DOHH2 (cell line): ENCODE results near the gene TMEM45A.

Experiments used
- H3F3A ChIP-seq: fragments of 200-600 bp; sonication (generic), shearing (Covaris generic); 2 replicates; pipeline ENCODE4 v1.6.0; 2016; ENCODE audit warnings: antibody characterized with exemption, mild to moderate bottlenecking; ENCODE audit not compliant: control insufficient read depth, insufficient read depth
- H3K27ac ChIP-seq: fragments of 200-600 bp; sonication (generic); 2 replicates; pipeline ENCODE4 v1.5.1; 2014; ENCODE audit warnings: low read depth, mild to moderate bottlenecking, low read length, moderate library complexity
- H3K27me3 ChIP-seq: fragments of 200-600 bp; sonication (generic); 2 replicates; pipeline ENCODE4 v1.6.1; 2014; ENCODE audit warnings: mild to moderate bottlenecking, low read length, mixed read lengths; ENCODE audit not compliant: control insufficient read depth
- H3K36me3 ChIP-seq: fragments of 200-600 bp; sonication (generic); 2 replicates; pipeline ENCODE4 v1.6.1; 2014; ENCODE audit warnings: mild to moderate bottlenecking, low read length, moderate library complexity, mixed read lengths; ENCODE audit not compliant: control insufficient read depth
- H3K4me1 ChIP-seq: fragments of 200-600 bp; sonication (generic); 2 replicates; pipeline ENCODE4 v1.6.1; 2014; ENCODE audit warnings: mild to moderate bottlenecking, low read length, mixed read lengths; ENCODE audit not compliant: control insufficient read depth
- H3K4me2 ChIP-seq: fragments of 200-600 bp; sonication (generic); 2 replicates; pipeline ENCODE4 v1.6.0; 2014; ENCODE audit warnings: mild to moderate bottlenecking, low read length, moderate library complexity
- H3K4me3 ChIP-seq: fragments of 200-600 bp; sonication (generic); 2 replicates; pipeline ENCODE4 v1.5.1; 2014; ENCODE audit warnings: mild to moderate bottlenecking, low read length, mixed read lengths
- H3K79me2 ChIP-seq: fragments of 200-600 bp; sonication (generic); 2 replicates; pipeline ENCODE4 v1.6.1; 2014; ENCODE audit warnings: mild to moderate bottlenecking, low read length, mixed read lengths; ENCODE audit not compliant: control insufficient read depth
- H3K9me2 ChIP-seq: fragments of 200-600 bp; sonication (generic); replicated peaks from 2 replicates; pipeline ENCODE4 v1.6.1; 2014; ENCODE audit warnings: mild to moderate bottlenecking, low read length, mixed read lengths; ENCODE audit not compliant: control insufficient read depth
- H3K9me3 ChIP-seq: fragments of 200-600 bp; sonication (generic); 2 replicates; pipeline ENCODE4 v1.6.1; 2014; ENCODE audit warnings: antibody characterized with exemption, low read length, mixed read lengths; ENCODE audit not compliant: control insufficient read depth, insufficient read depth
- H4K20me1 ChIP-seq: fragments of 200-600 bp; sonication (generic); 2 replicates; pipeline ENCODE4 v1.6.0; 2014; ENCODE audit warnings: low read depth, mild to moderate bottlenecking, antibody characterized with exemption, low read length, moderate library complexity; ENCODE audit not compliant: control insufficient read depth, insufficient read depth
- CTCF ChIP-seq: fragments of 200-600 bp; sonication (generic); IDR thresholded peaks from one replicate; pipeline ENCODE4 v1.5.1; 2014; ENCODE audit warnings: antibody characterized with exemption, mild to moderate bottlenecking, low read depth, low read length; ENCODE audit not compliant: poor library complexity, severe bottlenecking
- EZH2phosphoT487 ChIP-seq: fragments of 200-600 bp; sonication (generic); IDR thresholded peaks from 2 replicates; pipeline ENCODE4 v1.6.1; 2017; ENCODE audit warnings: borderline replicate concordance, mild to moderate bottlenecking, antibody characterized with exemption, low read length, moderate library complexity, mixed read lengths

TMEM45A gene

GRCh38 chr3:100456745-100457144 is 35.7 kb upstream of the TMEM45A start:
- Histone ChIP-seq H4K20me1 (no peaks in the 10 kb centered on the region), H3K9me3 (no peaks in the 10 kb centered on the region), H3K27me3 (0 out of 2 replicates have a peak, but pooled peaks cover 3% of the 10 kb centered on the region), H3K27ac (no peak overlapping the region), H3K4me1 (no peaks in the 10 kb centered on the region), H3K36me3 (no peaks in the 10 kb centered on the region), H3K9me2 (no peaks in the 10 kb centered on the region), H3K79me2 (no peaks in the 10 kb centered on the region), H3F3A (no peaks in the 10 kb centered on the region), H3K4me2 (no peak overlapping the region), H3K4me3 (no peak overlapping the region)
- TF ChIP-seq CTCF (no peak), EZH2phosphoT487 (no peak)

GRCh38 chr3:100457811-100458210 is 34.6 kb upstream of the TMEM45A start:
- Histone ChIP-seq H3F3A (no peaks in the 10 kb centered on the region), H4K20me1 (no peaks in the 10 kb centered on the region), H3K9me3 (no peaks in the 10 kb centered on the region), H3K36me3 (no peaks in the 10 kb centered on the region), H3K4me1 (no peaks in the 10 kb centered on the region), H3K4me2 (no peak overlapping the region), H3K4me3 (no peak overlapping the region), H3K27ac (no peak overlapping the region), H3K27me3 (0 out of 2 replicates have a peak, but pooled peaks cover 3% of the 10 kb centered on the region), H3K9me2 (no peaks in the 10 kb centered on the region), H3K79me2 (no peaks in the 10 kb centered on the region)
- no peak for TF ChIP-seq CTCF
- no peak for TF ChIP-seq EZH2phosphoT487

- Histone ChIP-seq H3K36me3 (no peaks in the 10 kb centered on the region), H3K4me2 (no peak overlapping the region), H3K4me1 (no peaks in the 10 kb centered on the region), H3K9me3 (no peaks in the 10 kb centered on the region), H3K27me3 (0 out of 2 replicates have a peak, but pooled peaks cover 3% of the 10 kb centered on the region), H3K9me2 (no peaks in the 10 kb centered on the region), H3K27ac (no peak overlapping the region), H3K79me2 (no peaks in the 10 kb centered on the region), H4K20me1 (no peaks in the 10 kb centered on the region), H3K4me3 (no peak overlapping the region), H3F3A (no peaks in the 10 kb centered on the region)
- TF ChIP-seq CTCF (no peak), EZH2phosphoT487 (no peak)
Measured at GRCh38 chr3:100458814-100459213, 33.6 kb upstream of the TMEM45A start.
